ENCODE results near the gene ICE1. TPM values are rescaled to one million over a fixed set of nuclear protein-coding genes. Genes with fewer than 3 reads are reported as not detected.
"Not testable (repeated sequence)": the region's sequence is repeated elsewhere in the genome, so short reads cannot be mapped to it uniquely, and the experiment has no call there.

Gene ICE1
- total and polyA plus RNA-seq, 3 donors from 2014 or later = 13.8 to 35.6 (median 34.5) TPM

DNA sequence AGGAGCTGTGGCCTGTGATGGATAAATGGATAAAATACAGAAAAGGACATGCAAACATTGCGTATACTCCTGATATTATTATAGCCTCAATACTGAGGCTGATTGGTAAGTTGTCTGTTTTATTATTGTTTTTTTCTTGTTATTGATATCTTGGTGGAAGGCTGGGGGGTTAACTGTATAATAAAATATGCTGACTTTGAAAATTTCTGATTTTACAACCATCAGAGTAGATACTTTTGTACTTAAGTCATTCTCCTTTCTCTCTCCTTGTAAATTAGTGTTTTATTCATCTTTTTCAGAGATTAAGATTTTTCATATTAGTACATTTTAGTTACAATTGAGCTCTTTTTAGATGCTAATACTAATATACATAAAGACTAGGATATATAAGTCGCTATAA is 53.5 kb downstream of the ICE1 start:
- intact Hi-C loops (cut with DNase I; ENCODE audit: low total_unique reads) = no loop called here
- no peaks in the 10 kb centered on the region for H3K36me3 ChIP-seq (ENCODE audit: low read depth, missing control alignments)
- H3K9me3 ChIP-seq = no peaks in the 10 kb centered on the region
- DNase-seq = no peak
- TF ChIP-seq POLR2A (IDR thresholded peaks at IDR 0.05) (no peak), CTCF (IDR thresholded peaks at IDR 0.05) (no peak)
- H3K27ac ChIP-seq = no peak overlapping the region
- no peaks in the 10 kb centered on the region for H3K27me3 ChIP-seq
- H3K4me3 ChIP-seq = no peak overlapping the region
- H3K4me1 ChIP-seq = no peaks in the 10 kb centered on the region
- WGBS, 2 donors = 93 to 97% methylated on average over 2 of the region's 2 CpGs

GRCh38 chr5:5479578-5479977 is 57.1 kb downstream of the ICE1 start:
- H3K4me3 ChIP-seq; H3K9me3 ChIP-seq; H3K36me3 ChIP-seq (ENCODE audit: low read depth, missing control alignments); intact Hi-C loops (cut with DNase I; ENCODE audit: low total_unique reads); H3K4me1 ChIP-seq; H3K27me3 ChIP-seq; H3K27ac ChIP-seq; DNase-seq: not testable (repeated sequence)
- 91% methylated on average over 1 of the region's 1 CpG for WGBS, 2 donors

DNA sequence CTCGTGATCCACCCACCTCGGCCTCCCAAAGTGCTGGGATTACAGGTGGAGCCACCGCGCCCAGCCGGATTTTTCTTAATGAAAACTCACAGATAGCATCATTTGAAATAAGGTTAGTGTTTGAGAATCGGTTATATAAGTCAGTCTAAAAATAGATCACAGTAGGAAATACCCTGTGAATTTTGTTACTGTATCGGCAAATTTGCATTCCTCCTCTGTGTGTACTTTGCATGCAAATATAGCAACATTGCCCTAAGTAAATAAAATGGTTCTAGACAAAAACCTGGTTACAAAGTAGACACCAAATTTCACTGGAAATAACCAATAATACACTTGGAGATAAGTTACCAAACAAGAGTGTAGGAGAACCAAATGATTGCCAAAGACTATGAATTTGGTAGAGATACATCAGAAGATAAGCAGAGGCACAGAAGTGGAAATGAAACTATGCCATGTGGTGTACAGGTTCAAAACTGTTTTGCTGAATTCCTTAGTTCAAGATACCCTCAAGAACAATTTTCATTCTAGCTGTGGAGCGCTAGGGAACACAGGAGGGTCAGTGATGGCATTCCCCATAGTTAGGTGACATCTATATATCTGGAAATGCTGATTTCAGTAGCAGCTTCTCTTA is 58.1 kb downstream of the ICE1 start:
- WGBS, 2 donors = 91 to 92% methylated on average over 8 of the region's 8 CpGs
- no peaks in the 10 kb centered on the region for H3K4me1 ChIP-seq
- H3K9me3 ChIP-seq = no peaks in the 10 kb centered on the region
- TF ChIP-seq POLR2A (IDR thresholded peaks at IDR 0.05) (no peak), CTCF (IDR thresholded peaks at IDR 0.05) (no peak)
- DNase-seq = no peak
- intact Hi-C loops (cut with DNase I; ENCODE audit: low total_unique reads) = no loop called here
- H3K27me3 ChIP-seq = no peaks in the 10 kb centered on the region
- no peaks in the 10 kb centered on the region for H3K36me3 ChIP-seq (ENCODE audit: low read depth, missing control alignments)
- no peak overlapping the region for H3K27ac ChIP-seq
- H3K4me3 ChIP-seq = no peak overlapping the region

- TF ChIP-seq POLR2A (IDR thresholded peaks at IDR 0.05) (no peak), CTCF (IDR thresholded peaks at IDR 0.05) (no peak)
- no peak for DNase-seq
- intact Hi-C loops (cut with DNase I; ENCODE audit: low total_unique reads) = no loop called here
- H3K27ac ChIP-seq = no peak overlapping the region
- no peak overlapping the region for H3K4me3 ChIP-seq
- H3K9me3 ChIP-seq = no peaks in the 10 kb centered on the region
- no peaks in the 10 kb centered on the region for H3K4me1 ChIP-seq
- WGBS, 2 donors = 78 to 83% methylated on average over 3 of the region's 3 CpGs
- H3K27me3 ChIP-seq = no peaks in the 10 kb centered on the region
- H3K36me3 ChIP-seq (ENCODE audit: low read depth, missing control alignments) = no peaks in the 10 kb centered on the region
These were observed 58.7 kb downstream of the ICE1 start for GRCh38 chr5:5481206-5481605.

DNA sequence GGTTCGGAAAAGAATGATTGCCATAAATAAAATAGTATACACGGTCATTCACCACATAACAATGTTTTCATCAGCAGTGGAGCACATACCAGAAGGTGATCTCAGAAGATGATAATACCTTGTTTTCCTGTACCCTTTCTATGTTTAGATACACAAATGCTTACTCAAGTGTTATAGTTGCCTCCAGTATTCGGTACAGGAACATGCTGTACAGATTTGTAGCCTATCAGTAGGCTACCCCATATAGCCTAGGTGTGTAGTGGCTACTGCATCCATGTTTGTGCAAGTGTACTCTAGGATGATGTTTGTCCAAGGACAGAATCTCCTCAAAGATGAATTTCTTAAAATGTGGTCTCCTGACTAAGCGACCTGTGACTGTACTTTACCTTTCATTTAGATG is 59.2 kb downstream of the ICE1 start:
- Histone ChIP-seq H3K4me1 (no peaks in the 10 kb centered on the region), H3K4me3 (no peak overlapping the region), H3K9me3 (no peaks in the 10 kb centered on the region), H3K27me3 (no peaks in the 10 kb centered on the region), H3K36me3 (ENCODE audit: low read depth, missing control alignments) (no peaks in the 10 kb centered on the region), H3K27ac (no peak overlapping the region)
- TF ChIP-seq POLR2A (IDR thresholded peaks at IDR 0.05) (no peak), CTCF (IDR thresholded peaks at IDR 0.05) (no peak)
- 90% methylated on average over 4 of the region's 4 CpGs for WGBS, 2 donors
- intact Hi-C loops (cut with DNase I; ENCODE audit: low total_unique reads) = no loop called here
- no peak for DNase-seq

Measured in testis (tissue), 3 donors.